GM20431 (cell line): ENCODE results near the gene LINC01488.

Experiments used
- in situ Hi-C: fragments of 300-500 bp; cut with MseI, MboI; formaldehyde crosslinking; loops from one replicate; pipeline ENCODE4 v1.15.0; 2020; ENCODE audit warnings: low sequenced_read_pairs; ENCODE audit not compliant: unreplicated experiment

Gene LINC01488

GRCh38 chr11:69501891-69502860 is 20.7 kb downstream of the LINC01488 start:
- in situ Hi-C loops, result no loop called here

DNA sequence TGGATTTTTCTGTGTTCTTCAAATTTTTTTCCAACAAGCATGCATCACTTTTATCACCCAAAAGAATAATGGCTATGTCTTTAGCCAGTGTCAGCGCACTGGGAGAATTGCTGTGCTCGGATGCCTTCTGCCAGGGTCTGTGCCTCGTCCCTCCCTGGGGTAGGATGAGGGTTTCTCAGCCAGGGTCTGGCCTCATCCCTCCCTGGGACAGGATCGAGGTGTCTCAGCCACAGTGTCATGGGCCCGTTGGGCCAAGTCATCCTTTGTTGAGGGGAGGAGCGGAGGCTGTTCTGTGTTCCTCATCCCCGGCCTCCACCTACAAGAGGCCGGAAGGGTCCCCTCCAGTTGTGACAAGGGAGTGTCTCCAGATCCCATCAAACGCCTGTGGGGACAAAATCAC is 22.7 kb downstream of the LINC01488 start:
- in situ Hi-C loops, result no loop called here

GRCh38 chr11:69504576-69505335 is 23.3 kb downstream of the LINC01488 start:
- in situ Hi-C loops, result no loop called here

- in situ Hi-C loops, result no loop called here
Measured at GRCh38 chr11:69508974-69509373, 27.5 kb downstream of the LINC01488 start.

DNA sequence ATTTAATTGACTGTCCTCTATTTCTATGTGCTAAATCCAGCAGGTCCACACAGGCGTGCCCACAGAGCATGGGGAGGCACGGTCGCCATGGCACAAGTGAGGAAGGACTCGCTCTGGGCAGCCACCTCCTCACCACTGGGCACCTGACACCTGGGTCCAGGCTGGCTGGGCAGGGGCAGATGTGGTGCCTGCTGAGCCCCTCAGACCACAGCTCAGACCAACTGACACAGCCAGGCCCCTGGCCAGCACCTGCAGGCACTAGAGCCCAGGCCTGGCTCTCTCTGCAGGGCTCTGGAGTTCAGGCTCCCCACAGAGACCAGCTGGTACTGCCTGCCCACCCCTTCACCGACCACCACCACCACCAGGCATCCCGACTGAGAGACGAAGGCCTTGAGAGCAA is 27.9 kb downstream of the LINC01488 start:
- in situ Hi-C loops, result no loop called here

DNA sequence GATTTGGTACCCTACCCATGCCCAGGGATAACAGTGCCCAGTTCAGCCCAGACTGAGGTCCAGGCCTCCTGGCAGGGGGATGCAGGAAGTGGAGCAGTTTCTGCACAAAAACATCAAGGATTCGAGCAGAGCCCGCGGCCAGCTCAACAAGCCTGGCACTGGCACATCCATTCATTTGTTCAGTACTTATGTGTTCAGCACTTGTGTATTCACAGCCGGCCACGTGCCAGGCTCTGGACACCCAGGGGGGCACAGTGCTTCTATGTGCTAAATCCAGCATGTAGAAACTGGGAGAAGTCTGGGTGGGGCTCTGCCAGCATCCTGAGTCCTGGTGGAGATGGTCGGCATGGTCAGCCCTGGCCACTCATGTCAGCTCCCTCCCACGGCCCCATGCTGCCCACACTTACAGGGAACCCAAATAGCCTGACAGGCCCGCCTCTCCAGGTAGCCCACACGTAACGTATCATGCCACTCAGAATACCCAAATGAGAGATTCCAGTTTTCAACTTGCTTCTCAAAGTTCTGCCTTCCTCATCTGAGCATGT is 28.5 kb downstream of the LINC01488 start:
- in situ Hi-C loops, result no loop called here

DNA sequence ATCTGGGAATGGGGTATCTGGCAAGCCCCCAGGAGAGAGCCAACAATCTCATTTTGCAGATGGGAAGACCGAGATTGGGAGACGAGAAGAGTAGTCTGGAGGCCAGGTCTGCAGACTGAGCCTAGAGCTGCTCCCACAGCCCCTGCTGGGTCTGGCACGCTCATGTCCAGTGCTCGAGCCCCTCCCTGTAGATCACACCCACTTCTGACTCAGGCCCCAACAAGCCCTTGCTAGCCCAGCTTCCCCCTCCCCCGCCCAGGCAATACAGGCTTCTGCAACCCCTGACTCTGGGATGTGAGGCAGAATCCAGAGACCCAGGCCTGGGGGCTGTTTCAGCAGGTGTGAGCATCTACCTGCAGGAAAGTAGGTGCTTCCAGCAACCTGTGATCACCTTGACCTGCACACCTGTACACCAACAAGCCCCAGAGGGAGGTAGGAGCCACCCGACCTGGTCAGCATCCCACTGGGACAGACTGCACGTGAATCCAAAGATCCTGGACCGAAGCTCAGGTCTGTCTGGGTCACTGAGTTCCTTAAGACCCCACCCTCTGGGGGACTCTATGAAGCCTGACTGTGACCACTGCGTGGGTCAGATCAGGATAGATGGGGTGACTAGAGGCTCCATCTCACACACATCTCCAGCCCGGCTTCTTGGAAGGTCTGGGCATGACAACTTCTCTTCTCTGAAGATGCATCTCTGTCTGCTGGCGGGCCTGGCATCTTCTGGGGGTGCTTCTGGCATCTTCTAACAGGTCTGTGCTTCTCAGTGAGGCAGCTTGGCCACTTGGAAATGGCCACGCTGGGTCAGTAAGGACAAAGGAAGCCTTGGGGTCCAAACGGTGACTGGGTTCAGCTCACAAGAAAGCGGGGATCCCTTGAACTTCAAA is 29.3 kb downstream of the LINC01488 start:
- in situ Hi-C loops, result no loop called here

DNA sequence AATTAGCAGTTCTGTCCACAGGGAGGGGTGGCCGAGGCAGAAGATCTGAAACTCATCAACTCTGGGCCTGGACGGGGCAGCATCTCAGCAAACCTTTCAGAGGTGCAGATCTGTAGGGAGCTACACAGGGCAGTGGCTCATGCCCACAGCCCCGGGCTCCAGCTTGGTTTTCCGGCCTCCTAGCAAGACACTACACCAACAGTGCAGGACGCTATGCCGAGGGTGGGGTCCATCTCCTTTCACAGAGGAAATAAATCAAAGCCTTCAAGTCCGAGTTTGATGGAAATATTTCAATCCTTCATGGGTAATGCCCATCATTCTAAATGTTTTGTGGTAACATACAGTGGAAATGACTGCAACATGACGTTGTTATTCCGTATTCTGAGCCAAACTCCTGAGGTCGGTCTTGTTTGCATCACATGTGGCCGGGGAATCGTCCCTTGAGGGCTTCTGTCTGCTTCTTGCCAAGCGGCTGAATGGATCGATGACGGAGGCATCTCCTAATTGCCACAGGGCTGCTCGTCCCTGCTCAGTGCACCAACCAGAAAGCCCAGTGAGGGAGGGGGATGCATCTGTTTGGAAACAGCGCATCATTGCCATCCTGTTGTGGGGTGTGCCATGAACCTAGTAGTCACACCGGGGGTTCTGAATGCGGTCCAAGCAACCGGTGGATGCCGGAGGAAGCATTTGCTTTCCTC is 30.0 kb downstream of the LINC01488 start:
- in situ Hi-C loops, result no loop called here

GRCh38 chr11:69512136-69512535 is 30.7 kb downstream of the LINC01488 start:
- in situ Hi-C loops, result no loop called here

- in situ Hi-C loops, result no loop called here
Measured at GRCh38 chr11:69512790-69513189, 31.3 kb downstream of the LINC01488 start.

DNA sequence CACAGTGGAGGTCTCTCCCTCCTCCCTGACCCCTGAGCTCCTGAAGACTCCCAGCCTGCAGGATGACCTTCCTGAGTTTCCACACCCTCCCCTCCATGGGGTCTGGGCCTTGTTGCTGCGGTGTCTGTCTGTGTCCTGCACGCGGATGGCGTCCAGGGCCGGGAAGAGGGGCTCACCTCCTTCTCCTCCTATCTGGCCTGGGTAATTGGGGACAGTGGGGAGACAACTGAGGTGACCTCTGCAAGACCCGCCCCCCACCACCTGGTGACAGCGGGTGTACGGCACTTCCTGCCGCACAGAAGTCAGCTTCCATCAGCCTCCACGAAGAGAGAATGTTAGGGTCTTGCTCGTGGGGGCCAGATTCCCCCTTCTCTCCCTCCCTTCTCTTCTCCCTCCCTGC is 31.7 kb downstream of the LINC01488 start:
- in situ Hi-C loops, result no loop called here

DNA sequence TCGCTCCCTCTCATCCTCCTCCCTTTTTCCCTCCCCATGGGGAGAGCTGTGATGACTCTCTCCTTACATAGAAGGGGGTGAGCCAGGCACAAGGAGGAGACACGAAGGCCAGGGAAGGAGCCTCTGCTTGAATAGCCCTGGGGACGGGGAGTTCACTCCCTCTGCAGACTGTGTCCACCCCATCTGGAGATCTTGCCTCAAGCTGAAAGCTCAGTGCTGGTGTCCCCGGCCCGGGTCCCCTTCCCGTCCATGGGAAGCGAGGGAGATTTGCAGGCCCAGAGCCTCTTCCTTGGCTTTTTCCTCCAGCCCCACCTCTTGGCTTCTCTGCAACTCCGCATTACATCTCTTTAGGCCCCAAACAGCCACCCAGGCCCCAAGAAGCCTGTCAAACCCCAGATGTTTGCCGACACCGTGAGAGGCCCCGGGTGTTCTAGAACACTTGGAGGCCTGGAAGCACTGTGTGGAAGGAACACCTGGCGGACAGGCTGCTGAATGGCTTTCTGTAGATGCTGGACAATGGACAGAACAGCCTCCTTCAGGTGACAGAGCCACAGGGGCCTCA is 32.3 kb downstream of the LINC01488 start:
- in situ Hi-C loops, result no loop called here

- in situ Hi-C loops, result no loop called here
Measured at GRCh38 chr11:69514771-69515170, 33.3 kb downstream of the LINC01488 start.

- in situ Hi-C loops, result no loop called here
Measured at GRCh38 chr11:69515271-69516245, 34.1 kb downstream of the LINC01488 start.

DNA sequence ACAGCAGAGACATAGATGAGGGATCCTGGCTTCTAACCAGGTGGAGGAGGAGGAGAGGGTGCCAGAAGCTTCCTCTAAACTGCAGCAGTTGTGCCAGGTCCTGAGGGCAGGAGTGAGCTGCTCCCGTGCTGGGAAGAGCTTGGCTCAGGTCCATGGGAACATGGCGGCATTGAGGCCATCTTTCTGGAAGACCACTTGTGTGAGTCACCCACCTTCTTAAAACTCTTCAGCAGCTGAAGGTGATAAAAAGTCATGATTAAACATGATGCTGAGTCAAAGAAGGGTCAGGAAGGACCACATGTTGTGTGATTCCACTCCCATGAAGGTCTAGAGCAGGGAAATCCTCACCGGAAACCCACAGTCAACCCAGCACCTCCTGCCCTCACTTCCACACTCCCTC is 35.1 kb downstream of the LINC01488 start:
- in situ Hi-C loops, result no loop called here

GRCh38 chr11:69518081-69518950 is 36.9 kb downstream of the LINC01488 start:
- in situ Hi-C loops, result no loop called here
